HCT116 (cell line): ENCODE data around the gene HIC1.

Experiments
- CBX3 ChIP-seq: IDR thresholded peaks from 2 replicates; pipeline ENCODE4 v1.6.1; 2012; ENCODE audit warnings: low read depth
- CEBPB ChIP-seq: IDR thresholded peaks from 2 replicates; pipeline ENCODE4 v1.6.1; 2012; ENCODE audit warnings: low read depth
- EGR1 ChIP-seq: IDR thresholded peaks from 2 replicates; pipeline ENCODE4 v1.6.1; 2012; ENCODE audit warnings: low read depth
- EZH2 ChIP-seq: fragments of 200-600 bp; sonication (generic); IDR thresholded peaks from 2 replicates; pipeline ENCODE4 v1.6.1; 2017; ENCODE audit warnings: antibody characterized with exemption, mixed run types
- EZH2phosphoT487 ChIP-seq: fragments of 200-600 bp; IDR thresholded peaks from 2 replicates; pipeline ENCODE4 v1.6.1; 2018; ENCODE audit warnings: antibody characterized with exemption, borderline replicate concordance
- POLR2A ChIP-seq: IDR thresholded peaks from 2 replicates; pipeline ENCODE4 v1.7.0; 2011; ENCODE audit warnings: borderline replicate concordance; ENCODE audit not compliant: insufficient read depth, insufficient read length; ENCODE audit errors: extremely low read depth
- SRF ChIP-seq: IDR thresholded peaks from 2 replicates; pipeline ENCODE4 v1.6.1; 2012; ENCODE audit warnings: low read depth
- YY1 ChIP-seq: IDR thresholded peaks from 2 replicates; pipeline ENCODE4 v1.6.1; 2011; ENCODE audit warnings: low read length, low read depth, moderate library complexity, mild to moderate bottlenecking; ENCODE audit not compliant: insufficient replicate concordance; ENCODE audit errors: extremely low read depth
- ZBTB33 ChIP-seq: IDR thresholded peaks from 2 replicates; pipeline ENCODE4 v1.6.1; 2011; ENCODE audit warnings: mild to moderate bottlenecking, low read length, moderate library complexity; ENCODE audit not compliant: insufficient replicate concordance; ENCODE audit errors: extremely low read depth
- ZNF274 ChIP-seq: fragments of 200-500 bp; sonication (Bioruptor generic); IDR thresholded peaks from 2 replicates; pipeline ENCODE4 v1.6.1; 2014; ENCODE audit warnings: mild to moderate bottlenecking, low read depth, low read length, inconsistent platforms
- TF ChIP-seq, protein P1 (sequence below), 3 experiments: fragments of 200-600 bp in 1 of 3; sonication (generic) in 1 of 3; IDR thresholded peaks in 2 of 3; conservative IDR thresholded peaks in 1 of 3; 2 replicates each; pipeline ENCODE4 v1.5.1; 2012 to 2017; ENCODE audit warnings: low read depth in 2 of 3, low read length in 2 of 3, antibody characterized with exemption in 1 of 3, borderline replicate concordance in 1 of 3, control low read depth in 1 of 3, mild to moderate bottlenecking in 1 of 3, mixed read lengths in 1 of 3, mixed run types in 1 of 3, moderate library complexity in 1 of 3; ENCODE audit not compliant: insufficient read depth in 1 of 3
- TF ChIP-seq, protein P2 (sequence below): IDR thresholded peaks from 2 replicates; pipeline ENCODE4 v1.6.1; 2012; ENCODE audit warnings: low read depth

DNA sequence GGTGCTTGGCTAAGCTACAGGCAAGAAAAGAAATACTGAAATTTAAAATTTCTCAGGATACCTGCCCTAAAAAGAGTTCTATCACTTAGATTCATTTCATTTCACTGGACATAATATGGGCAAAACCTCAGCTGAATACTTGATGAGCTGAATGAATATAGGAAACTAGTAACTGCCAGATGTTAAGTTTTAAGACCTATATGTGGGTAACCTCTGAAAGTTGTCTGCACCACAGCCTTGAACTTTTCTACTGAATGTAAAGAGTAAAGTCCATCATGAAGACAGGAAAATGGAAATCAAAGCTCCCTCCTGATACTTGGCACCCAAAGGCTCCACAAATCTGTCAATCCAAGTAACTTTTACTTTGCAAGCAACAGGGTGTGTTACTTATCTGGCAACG is 50.8 kb downstream of the HIC1 start:
- no peak for TF ChIP-seq YY1
- no peak for TF ChIP-seq CEBPB
- no peak for TF ChIP-seq EGR1
- no peak for TF ChIP-seq POLR2A
- TF ChIP-seq, protein P1, sequence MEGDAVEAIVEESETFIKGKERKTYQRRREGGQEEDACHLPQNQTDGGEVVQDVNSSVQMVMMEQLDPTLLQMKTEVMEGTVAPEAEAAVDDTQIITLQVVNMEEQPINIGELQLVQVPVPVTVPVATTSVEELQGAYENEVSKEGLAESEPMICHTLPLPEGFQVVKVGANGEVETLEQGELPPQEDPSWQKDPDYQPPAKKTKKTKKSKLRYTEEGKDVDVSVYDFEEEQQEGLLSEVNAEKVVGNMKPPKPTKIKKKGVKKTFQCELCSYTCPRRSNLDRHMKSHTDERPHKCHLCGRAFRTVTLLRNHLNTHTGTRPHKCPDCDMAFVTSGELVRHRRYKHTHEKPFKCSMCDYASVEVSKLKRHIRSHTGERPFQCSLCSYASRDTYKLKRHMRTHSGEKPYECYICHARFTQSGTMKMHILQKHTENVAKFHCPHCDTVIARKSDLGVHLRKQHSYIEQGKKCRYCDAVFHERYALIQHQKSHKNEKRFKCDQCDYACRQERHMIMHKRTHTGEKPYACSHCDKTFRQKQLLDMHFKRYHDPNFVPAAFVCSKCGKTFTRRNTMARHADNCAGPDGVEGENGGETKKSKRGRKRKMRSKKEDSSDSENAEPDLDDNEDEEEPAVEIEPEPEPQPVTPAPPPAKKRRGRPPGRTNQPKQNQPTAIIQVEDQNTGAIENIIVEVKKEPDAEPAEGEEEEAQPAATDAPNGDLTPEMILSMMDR (IDR thresholded peaks at IDR 0.05 in 2 of 3, conservative IDR thresholded peaks at IDR 0.05 in 1 of 3; ENCODE audit: borderline replicate concordance in 1 of 3, insufficient read depth in 1 of 3, low read depth in 2 of 3, low read length in 2 of 3): no peak
- TF ChIP-seq EZH2: no peak
- no peak for TF ChIP-seq EZH2phosphoT487
- no peak for TF ChIP-seq SRF
- TF ChIP-seq ZNF274: no peak
- TF ChIP-seq CBX3: no peak
- no peak for TF ChIP-seq ZBTB33
- TF ChIP-seq, protein P2, sequence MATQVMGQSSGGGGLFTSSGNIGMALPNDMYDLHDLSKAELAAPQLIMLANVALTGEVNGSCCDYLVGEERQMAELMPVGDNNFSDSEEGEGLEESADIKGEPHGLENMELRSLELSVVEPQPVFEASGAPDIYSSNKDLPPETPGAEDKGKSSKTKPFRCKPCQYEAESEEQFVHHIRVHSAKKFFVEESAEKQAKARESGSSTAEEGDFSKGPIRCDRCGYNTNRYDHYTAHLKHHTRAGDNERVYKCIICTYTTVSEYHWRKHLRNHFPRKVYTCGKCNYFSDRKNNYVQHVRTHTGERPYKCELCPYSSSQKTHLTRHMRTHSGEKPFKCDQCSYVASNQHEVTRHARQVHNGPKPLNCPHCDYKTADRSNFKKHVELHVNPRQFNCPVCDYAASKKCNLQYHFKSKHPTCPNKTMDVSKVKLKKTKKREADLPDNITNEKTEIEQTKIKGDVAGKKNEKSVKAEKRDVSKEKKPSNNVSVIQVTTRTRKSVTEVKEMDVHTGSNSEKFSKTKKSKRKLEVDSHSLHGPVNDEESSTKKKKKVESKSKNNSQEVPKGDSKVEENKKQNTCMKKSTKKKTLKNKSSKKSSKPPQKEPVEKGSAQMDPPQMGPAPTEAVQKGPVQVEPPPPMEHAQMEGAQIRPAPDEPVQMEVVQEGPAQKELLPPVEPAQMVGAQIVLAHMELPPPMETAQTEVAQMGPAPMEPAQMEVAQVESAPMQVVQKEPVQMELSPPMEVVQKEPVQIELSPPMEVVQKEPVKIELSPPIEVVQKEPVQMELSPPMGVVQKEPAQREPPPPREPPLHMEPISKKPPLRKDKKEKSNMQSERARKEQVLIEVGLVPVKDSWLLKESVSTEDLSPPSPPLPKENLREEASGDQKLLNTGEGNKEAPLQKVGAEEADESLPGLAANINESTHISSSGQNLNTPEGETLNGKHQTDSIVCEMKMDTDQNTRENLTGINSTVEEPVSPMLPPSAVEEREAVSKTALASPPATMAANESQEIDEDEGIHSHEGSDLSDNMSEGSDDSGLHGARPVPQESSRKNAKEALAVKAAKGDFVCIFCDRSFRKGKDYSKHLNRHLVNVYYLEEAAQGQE: no peak
